Measurements from ENCODE around the gene AP5Z1. TPM values are rescaled to one million over a fixed set of nuclear protein-coding genes. Genes with fewer than 3 reads are reported as not detected.
"Not testable (repeated sequence)": the region's sequence is repeated elsewhere in the genome, so short reads cannot be mapped to it uniquely, and the experiment has no call there.

AP5Z1 gene
- total RNA-seq, 4 donors from 2014 or later = 19.7 to 35.4 (median 25.4) TPM

DNA sequence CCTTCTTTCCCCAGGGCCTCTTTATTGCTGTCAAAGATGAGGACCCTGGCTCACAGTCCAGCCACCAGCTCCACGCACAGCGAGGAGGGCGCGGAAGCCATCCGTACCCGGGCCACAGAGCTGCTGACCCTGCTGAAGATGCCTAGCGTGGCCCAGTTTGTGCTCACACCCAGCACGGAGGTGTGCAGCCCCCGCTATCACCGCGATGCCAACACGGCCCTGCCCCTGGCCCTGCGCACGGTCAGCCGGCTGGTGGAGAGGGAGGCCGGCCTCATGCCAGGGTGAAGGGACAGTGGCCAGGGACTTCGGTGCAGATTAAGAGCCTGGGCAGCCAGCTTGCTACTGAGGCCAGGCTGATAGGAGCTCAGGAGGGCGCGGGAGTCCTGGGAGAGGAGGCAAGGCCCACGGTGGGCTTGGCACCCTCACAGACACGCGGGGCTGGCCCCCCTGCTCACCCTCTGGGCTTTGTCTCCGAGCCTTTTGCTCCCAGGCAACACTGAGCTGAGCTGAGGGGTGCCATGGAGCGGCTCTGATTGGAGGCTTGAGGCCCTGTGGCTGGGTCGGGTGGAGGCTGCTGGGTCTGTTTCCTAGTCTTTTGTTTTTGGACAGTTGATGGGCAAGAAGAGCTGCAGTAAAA is 15.8 kb downstream of the AP5Z1 start:
- WGBS, 2 donors = 95 to 100% methylated on average over 4 to 17 of the region's 25 CpGs
- Histone ChIP-seq H3K9me3 (no peaks in the 10 kb centered on the region), H3K27ac (no peak overlapping the region), H3K4me3 (replicated peaks in 1 of 3) (no peak overlapping the region), H3K27me3 (no peaks in the 10 kb centered on the region), H3K4me1 (peaks cover 4 to 6% of the 10 kb centered on the region in 2 donors), H3K36me3 (peaks cover 37 to 52% of the 10 kb centered on the region in 2 donors)
- no peak for DNase-seq
- intact Hi-C loops (cut with DNase I) = no loop called here
- TF ChIP-seq, protein P1, sequence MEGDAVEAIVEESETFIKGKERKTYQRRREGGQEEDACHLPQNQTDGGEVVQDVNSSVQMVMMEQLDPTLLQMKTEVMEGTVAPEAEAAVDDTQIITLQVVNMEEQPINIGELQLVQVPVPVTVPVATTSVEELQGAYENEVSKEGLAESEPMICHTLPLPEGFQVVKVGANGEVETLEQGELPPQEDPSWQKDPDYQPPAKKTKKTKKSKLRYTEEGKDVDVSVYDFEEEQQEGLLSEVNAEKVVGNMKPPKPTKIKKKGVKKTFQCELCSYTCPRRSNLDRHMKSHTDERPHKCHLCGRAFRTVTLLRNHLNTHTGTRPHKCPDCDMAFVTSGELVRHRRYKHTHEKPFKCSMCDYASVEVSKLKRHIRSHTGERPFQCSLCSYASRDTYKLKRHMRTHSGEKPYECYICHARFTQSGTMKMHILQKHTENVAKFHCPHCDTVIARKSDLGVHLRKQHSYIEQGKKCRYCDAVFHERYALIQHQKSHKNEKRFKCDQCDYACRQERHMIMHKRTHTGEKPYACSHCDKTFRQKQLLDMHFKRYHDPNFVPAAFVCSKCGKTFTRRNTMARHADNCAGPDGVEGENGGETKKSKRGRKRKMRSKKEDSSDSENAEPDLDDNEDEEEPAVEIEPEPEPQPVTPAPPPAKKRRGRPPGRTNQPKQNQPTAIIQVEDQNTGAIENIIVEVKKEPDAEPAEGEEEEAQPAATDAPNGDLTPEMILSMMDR (IDR thresholded peaks at IDR 0.05) = no peak
- TF ChIP-seq POLR2A (IDR thresholded peaks at IDR 0.05) = no peak

DNA sequence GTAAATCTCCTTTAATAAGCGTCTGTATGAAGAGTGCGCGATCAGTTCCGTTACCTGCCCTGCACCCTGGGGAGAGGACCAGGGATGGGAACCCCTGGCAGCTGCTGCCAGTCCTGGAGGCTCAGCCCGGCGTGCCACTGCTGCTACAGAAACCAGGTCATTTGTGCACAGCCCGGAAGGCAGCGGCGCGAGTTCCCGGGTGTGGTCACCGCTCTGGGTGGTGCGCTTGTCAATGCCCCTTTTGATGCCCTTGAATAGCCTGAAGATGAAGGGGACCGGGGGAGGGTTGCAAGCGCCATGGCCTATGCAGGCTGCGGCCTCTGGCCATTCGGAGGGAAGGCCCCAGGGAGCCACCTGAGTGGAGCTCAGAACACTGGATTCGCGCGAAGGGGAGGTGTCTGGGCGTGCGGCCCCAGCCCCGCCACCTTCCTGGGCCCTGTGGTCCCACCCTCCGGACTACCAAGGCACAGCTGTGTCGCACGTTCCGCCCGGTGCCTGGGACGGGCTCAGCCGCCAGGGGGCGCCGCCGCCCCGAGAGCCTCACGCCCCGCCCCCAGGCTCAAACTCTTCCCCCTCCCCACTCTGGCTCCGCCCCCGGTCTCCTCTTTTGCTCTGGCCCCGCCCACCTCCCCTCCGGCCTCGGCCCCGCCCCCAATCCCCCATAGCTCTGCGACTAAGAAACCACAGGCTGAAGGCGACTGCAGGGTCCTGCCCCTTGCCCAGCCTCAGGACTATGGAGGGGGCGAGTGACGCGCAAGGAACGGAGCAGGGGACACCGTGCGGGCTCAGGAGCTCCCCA is 16.5 kb downstream of the AP5Z1 start:
- intact Hi-C loops (cut with DNase I) = no loop called here
- TF ChIP-seq, protein P1 (IDR thresholded peaks at IDR 0.05) = peak in 4 of 6 experiments; percentile 16 to 75 (median 58)
- TF ChIP-seq POLR2A (IDR thresholded peaks at IDR 0.05) = no peak
- H3K27ac ChIP-seq = peak overlapping the region in 1 of 3 donors; percentile 48
- H3K4me1 ChIP-seq = peaks cover 4 to 6% of the 10 kb centered on the region in 2 donors
- 43 to 54% methylated on average over 23 to 31 of the region's 50 CpGs for WGBS, 2 donors
- H3K27me3 ChIP-seq = no peaks in the 10 kb centered on the region
- H3K4me3 ChIP-seq (replicated peaks in 1 of 3) = peak overlapping the region in 2 of 3 donors; percentile 6 to 15
- peak; percentile 64 to 66 for DNase-seq
- H3K9me3 ChIP-seq = no peaks in the 10 kb centered on the region
- H3K36me3 ChIP-seq = peaks cover 30 to 45% of the 10 kb centered on the region in 2 donors

DNA sequence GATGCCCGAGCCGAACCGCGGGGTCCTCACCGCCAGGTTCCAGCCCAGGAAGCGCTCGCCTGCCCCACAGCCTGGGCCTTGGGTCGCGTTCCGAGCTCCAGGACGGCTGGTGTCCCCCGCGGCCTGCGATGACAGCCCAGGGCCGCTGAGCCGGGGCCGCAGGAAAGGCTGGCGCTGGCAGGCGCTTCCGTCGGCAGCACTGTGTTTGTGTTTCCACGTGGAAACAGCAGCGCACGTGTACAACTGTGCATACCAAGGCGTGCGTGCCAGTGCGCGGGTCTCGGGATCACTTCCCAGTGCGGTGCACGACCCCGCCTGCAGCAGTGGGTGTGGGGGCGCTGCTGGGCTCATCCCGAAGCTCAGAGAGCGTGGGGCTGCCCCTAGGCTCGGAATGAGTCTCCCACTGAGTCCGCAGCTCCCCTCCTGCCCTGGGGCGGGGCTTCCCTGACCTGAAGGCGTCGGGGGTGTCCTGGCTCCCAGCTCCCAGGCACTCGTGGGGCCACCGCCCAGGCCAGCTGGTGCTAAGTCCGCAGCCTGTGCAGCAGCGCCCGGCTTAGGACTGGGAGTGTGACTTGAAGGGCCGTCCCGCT is 17.2 kb downstream of the AP5Z1 start:
- peak; percentile 31 to 40 for DNase-seq
- intact Hi-C loops (cut with DNase I) = no loop called here
- no peak for TF ChIP-seq POLR2A (IDR thresholded peaks at IDR 0.05)
- TF ChIP-seq, protein P1 (IDR thresholded peaks at IDR 0.05) = no peak
- H3K36me3 ChIP-seq = peaks cover 23 to 39% of the 10 kb centered on the region in 2 donors
- peak overlapping the region in 1 of 3 donors; percentile 48 for H3K27ac ChIP-seq
- peak overlapping the region in 2 of 3 donors; percentile 6 to 15 for H3K4me3 ChIP-seq (replicated peaks in 1 of 3)
- no peaks in the 10 kb centered on the region for H3K9me3 ChIP-seq
- no peaks in the 10 kb centered on the region for H3K27me3 ChIP-seq
- peaks cover 4 to 6% of the 10 kb centered on the region in 2 donors for H3K4me1 ChIP-seq
- 84 to 94% methylated on average over 4 of the region's 47 CpGs for WGBS, 2 donors

DNA sequence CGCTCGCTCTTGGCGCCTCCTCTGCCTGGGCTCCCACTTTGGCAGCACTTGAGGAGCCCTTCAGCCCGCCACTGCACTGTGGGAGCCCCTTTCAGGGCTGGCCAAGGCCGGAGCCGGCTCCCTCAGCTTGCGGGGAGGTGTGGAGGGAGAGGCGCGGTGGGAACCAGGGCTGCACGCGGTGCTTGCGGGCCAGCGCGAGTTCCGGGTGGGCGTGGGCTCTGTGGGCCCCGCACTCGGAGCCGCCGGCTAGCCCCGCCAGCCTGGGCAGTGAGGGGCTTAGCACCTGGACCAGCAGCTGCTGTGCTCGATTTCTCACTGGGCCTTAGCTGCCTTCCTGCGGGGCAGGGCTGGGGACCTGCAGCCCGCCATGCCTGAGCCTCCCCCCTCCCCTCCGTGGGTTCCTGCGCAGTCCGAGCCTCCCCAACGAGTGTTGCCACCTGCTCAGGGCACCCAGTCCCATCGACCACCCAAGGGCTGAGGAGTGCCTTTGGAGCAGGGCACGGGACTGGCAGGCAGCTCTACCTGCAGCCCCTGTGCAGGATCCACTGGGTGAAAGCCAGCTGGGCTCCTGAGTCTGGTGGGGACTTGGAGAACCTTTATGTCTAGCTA is 18.1 kb downstream of the AP5Z1 start:
- H3K4me1 ChIP-seq; H3K27me3 ChIP-seq; H3K27ac ChIP-seq; DNase-seq; H3K4me3 ChIP-seq (replicated peaks in 1 of 3); intact Hi-C loops (cut with DNase I); H3K9me3 ChIP-seq: not testable (repeated sequence)
- peaks cover 15 to 30% of the 10 kb centered on the region in 2 donors for H3K36me3 ChIP-seq
- WGBS, 2 donors = 90 to 92% methylated on average over 12 to 24 of the region's 30 CpGs

DNA sequence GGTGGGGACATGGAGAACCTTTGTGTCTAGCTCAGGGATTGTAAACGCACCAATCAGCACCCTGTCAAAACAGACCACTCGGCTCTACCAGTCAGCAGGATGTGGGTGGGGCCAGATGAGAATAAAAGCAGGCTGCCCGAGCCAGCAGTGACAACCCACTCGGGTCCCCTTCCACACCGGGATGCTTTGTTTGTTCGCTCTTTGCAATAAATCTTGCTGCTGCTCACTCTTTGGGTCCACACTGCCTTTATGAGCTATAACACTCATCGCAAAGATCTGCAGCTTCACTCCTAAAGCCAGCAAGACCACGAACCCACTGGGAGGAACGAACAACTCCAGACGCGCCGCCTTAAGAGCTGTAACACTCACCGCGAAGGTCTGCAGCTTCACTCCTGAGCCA is 18.7 kb downstream of the AP5Z1 start:
- H3K27ac ChIP-seq; intact Hi-C loops (cut with DNase I); H3K4me3 ChIP-seq (replicated peaks in 1 of 3); H3K27me3 ChIP-seq; DNase-seq; H3K9me3 ChIP-seq; H3K4me1 ChIP-seq: not testable (repeated sequence)
- WGBS, 2 donors = 86 to 89% methylated on average over 13 to 14 of the region's 14 CpGs
- peaks cover 8 to 24% of the 10 kb centered on the region in 2 donors for H3K36me3 ChIP-seq
